HG03280 (cell line): ENCODE measurements around the gene SRL.

Source experiments
- ATAC-seq: cut with Tn5 transposase; IDR thresholded peaks from one replicate; pipeline ENCODE4 v1.9.1; 2021; ENCODE audit warnings: mild to moderate bottlenecking, moderate library complexity; ENCODE audit not compliant: unreplicated experiment

SRL gene

DNA sequence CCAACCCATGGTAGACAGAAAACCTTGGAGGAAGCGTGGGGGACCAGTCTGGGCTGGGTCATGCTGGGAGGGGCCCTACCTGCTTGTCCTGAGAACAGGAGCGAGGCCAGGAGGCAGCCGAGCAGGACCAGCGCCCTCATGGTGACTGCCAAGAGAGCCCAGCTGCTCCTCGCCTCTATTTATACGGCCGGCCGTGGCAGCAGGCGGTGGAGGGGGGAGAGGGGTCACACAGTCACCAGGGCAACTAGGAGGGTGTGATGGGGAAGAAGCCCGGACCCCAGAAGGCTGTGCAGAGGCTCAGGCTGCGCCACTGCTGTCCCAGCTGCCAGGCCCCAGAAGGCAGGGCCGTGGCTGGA, at the start of gene SRL:
SRL (minus strand) TSS at position 153 of the 356 bp plus-strand sequence; CDS start at position 140, 13 bp downstream.
- no peak for ATAC-seq

DNA sequence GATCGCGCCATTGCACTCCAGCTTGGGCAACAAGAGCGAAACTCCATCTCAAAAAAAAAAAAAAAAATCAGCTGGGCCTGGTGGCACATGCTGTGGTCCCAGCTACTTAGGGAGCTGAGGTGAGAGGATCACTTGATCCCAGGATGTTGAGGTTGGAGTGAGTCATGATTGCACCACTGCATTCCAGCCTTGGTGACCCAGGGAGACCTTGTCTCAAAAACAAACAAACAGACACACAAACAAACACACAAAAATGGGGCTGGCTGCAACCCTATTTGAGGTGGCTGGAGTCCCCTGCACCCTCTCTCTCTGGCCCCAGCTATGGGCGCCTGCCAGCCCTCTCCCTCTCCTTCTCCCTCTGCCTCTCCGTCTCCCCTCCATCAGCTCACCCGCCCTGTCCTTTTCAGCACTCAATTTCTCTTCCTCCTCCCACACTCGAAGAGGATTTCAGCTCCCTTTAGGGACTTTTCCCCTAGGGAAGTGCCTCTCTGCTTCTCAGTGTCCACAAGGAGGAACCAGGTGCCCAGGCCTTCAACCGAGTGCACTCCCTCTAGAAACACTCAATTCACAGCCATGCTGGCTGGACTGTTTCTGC, 48.5 kb upstream of the SRL start:
- ATAC-seq = no peak

DNA sequence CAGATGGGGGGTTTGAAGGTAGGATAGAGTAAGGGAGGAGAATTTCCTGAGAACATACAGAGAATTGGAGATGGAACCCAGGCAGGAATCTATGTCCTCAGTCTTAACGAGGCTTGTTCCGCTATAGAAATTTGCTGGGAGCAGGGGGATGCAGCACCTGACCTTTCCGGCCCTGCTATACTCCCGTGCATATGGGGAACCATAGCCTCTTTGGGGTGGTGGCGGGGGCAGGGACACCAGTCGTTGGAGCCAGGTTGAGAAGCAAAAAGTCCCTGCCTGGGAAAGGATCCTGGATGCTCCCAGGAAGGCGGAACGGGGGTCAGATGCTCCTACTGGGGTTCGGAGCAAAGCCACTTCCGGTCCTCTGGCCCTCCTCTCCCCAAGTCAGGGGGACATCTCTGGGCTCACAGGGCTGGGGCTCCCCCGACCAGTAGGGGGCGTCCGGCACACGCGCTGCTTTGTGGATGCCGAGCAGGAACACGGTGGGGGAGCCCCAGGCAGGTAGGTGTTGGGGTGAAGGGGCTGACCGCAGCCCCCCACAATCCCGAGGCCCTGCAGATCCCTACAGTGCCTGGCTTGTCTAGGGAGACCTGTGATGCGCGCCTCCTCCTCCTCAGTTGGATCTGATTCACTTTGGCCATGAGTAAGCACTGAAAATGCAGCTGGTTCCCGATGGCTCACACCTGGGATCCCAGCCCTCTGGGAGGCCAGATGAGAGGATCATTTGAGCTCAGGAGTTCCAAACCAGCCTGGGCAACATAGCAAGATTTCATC, 46.5 kb upstream of the SRL start:
- ATAC-seq = peak; percentile 83

DNA sequence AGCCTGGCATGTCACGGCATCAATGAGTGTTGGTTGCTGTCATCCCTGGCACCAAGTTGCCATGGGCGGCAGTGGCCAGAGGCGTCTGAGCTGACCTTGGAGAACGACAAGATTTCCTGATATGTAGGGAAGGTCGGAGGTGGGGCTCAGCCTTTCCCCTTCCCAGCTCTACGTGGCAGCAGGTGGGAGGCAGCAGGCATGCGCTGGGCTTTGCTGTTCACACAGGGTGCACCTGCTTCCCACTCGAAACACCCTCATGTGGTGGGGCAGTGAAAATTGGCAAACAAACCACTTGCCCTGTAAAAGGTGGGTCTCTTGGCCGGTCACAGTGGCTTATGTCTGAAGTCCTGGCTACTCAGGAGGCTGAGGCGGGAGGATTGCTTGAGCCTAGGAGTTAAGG, 43.3 kb upstream of the SRL start:
- no peak for ATAC-seq

DNA sequence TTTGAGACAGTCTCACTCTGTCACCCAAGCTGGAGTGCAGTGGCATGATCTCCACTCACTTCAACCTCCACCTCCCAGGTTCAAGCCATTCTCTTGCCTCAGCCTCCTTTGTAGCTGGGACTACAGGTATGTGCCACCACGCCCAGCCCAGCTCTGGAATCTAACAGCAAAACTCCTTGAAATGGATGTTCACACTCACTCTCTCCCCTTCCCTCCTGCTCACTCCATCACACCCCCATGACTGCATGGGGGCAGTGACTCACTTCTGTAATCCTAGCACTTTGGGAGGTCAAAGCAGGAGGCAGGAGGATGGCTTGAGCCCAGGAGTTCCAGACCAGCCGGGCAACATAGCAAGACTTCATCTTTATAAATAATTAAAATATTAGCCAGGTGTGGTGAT, 42.1 kb upstream of the SRL start:
- ATAC-seq = no peak

DNA sequence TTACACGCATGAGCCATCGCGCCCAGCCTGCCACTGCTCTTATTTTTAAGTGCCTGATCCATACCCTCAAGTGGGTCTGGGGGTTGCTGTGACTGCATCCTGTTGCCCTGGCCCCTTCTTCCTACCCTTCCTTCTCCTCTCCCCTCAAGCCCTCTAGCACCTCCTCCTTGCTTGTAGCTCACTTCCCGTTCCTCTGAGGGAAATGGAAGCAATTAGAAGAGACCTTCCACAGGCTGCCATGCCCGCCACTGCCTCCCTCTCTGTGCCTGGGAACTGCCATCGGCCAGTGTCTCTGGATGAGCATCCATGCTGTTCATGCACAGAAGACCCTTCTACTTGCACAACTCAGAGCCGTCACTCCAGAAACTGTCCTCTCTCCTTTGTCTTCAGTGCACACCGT, 41.6 kb upstream of the SRL start:
- no peak for ATAC-seq

DNA sequence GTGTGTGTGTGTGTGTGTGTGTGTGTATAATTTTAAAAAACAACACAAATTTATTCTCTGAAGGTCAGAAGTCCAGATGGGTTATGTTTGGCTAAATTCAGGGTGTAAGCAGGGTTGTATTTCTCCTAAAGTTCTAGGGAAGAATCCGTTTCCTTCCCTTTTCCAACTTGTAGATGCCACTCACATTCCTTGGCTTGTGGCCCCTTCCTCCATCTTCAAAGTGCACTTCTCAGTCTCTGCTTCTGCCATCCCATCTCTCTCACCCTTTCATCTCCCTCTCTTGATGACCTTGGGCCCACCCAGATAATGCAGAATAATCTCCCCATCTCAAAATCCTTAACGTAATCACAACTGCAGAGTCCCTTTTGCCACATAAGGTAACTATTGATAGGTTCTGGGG, 38.7 kb upstream of the SRL start:
- ATAC-seq = no peak

DNA sequence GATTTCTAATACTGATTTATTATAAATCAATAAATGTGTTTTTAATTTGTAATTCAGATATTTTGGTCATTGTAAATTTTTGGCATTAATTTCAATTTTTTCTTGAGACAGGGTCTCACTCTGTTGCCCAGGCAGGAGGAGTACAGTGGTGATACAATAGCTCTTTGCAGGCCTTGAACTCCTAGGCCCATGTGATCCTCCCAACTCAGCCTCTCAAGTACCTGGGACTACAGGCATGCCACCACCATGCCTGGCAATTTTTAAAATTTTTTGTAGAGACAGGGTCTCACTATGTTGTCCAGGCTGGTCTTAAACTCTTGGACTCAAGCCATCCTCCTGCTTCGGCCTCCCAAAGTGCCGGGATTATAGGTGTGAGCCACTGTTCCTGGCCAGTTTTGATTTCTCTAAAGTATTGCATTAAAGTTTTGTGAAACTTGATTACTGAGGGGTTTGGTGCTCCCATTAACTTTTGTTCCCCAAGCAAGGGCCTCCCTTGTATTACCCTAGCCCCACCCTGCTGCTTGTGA, 36.2 kb upstream of the SRL start:
- ATAC-seq = no peak

DNA sequence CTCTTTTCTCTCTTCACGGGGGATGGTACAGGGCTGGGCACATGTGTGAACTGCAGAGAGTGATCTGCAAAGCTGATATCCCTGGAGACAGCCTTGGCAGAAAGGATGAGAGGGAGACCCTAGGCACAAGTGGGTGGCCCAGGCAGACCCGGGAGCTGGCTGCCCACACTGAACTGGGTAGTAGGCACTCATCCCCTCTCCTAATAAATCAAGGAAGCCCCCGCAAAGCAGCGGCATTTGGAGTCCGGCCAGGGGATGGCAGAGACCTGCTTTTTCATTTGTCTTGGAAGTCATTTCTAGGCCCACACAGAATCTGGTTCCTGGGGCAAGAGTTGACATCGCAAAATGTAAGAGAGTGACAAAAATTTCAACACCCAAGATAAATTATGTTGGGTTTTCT, 34.0 kb upstream of the SRL start:
- ATAC-seq = no peak

DNA sequence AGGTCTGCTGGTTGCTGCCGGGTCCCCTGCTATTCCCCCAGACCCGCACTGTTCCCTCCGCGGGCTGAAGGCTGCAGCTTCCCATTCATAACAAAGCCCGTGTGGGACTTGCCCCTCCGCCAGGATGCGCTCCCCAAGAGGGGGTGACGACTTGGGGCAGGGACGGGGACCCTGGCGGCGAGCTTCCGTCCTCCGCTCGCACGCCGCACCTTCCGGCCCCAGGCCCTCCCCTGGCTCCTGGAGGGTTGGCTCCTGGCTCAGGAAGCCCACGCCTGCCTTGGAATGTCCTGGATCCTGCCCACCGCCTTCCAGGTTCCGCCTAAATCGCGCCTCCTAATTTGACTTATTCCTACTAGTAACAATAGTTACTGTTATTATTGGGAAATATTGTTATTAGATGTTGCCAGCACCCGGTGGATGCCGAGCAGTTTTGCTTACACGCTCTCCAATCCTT, 32.0 kb upstream of the SRL start:
- no peak for ATAC-seq

DNA sequence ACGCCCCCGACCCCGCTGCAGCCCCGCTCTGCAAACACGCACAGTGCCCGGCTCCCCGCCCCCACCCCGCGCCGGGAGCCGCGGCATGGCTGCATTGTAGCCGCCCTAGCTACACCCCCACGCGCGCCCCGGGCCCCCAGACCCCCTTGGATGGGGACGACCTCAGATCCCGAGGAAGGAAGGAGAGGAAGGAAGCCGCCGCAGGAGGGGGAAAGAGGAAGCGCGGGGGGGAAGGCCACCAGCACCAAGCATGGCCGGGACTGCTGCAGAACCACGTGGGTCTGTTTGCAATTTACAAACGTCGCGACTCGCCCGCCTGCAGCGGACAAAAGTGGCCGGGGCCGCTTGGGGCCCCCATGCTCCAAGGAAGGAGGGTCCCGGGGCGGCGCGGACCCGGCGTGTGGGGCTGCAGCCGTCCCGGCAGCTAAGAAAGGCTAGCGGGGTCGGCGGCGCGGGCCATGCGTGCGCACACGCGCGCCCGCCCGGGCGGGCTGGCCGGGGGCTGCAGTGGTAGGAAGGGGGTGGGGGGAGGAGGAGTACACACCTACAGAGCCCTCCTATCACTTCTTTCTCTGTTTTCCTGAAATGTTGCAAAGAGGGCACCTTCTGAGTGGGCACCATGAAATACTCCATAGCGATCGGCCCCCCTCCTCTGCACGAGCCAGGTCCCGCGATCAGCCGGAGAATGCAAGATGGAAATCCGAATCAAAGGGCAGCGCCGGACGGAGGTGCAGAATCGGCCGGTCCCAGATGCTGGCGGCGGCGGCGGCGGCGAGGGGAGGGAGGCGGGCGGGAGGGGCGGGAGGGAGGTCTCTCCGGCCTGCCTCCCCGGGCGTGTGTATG, 30.5 kb upstream of the SRL start:
- no peak for ATAC-seq

DNA sequence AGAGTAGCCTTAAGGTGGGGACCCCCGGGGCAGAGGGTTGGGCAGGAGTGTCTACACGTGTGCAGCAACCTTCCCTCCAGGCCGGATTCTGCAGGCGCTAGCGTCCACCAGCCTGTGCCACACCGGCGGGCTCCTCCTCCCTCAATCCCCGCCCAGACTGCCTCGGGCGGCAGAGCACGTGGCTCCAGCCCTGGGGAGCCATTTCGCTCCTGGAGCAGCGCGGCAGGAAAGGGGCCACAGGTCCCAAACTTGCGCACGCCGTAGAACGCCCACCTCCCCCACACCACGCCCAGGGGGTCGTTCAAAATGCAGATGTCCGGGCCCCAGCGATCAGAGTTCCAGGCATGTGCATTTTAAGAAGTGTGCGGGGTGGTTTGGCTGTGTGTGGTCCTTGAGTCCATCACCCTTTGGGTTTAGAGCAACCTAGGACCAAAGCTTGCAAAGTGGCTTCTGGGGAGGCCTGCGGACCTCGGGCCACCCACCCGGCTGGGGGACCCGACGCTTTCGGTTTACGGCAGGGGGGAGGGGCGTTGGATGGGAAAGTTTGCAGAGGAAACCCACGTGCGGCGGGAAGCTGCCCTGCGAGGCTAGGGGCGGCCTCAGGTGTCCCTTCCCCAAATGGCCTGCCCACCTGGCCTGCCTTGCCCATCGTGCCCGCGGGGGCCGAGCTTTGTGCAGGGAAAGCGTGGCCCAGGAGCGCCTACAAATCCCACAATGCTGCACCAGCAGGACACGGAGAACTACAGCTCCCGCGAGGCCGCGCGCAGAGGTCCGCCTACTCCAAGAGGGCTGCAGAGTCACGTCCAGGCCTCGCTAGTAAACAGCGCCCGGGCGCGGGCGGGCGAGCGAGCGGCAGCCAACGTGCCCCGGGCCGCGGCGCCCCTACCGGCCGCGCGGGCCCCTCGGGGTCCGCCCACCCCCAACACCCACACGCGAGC, 29.6 kb upstream of the SRL start:
- peak; percentile 71 for ATAC-seq

DNA sequence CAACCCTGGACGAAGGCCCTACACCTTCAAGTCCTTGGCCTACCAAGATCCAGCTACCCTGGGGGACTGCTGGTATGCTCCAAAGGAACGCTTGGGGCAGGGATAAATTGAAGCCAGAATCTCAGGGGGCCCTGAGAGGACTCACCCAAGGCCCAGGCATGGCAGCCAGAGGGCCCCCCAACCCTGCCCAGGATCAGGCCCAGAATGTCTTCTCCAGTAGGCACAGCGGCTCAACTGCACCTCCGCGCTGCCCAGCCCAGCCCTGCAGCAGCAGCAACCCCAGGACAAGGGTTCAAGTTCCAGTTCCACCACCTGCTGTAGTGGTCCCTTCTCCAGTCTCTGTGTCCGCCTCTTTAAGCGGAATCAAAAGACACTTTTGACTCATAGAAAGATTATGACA, 28.7 kb upstream of the SRL start:
- ATAC-seq = no peak

DNA sequence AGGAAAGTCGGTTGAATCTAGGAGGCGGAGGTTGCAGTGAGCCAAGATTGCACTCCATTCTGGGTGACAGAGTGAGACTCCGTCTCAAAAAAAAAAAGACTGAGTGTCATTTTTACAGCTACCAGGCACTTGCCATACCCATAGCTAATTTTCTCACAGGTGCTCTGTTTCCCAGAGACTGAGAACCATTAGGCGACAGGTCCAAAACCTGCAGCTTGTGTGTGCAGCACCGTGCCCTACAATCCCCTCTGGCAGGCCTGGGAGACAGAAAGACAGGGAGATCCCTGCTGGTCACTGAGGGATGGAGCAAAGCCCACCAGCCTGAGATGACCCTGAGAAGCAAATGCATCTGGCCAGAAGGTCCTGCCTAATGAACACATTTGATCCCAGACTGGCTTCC, 28.2 kb upstream of the SRL start:
- no peak for ATAC-seq

DNA sequence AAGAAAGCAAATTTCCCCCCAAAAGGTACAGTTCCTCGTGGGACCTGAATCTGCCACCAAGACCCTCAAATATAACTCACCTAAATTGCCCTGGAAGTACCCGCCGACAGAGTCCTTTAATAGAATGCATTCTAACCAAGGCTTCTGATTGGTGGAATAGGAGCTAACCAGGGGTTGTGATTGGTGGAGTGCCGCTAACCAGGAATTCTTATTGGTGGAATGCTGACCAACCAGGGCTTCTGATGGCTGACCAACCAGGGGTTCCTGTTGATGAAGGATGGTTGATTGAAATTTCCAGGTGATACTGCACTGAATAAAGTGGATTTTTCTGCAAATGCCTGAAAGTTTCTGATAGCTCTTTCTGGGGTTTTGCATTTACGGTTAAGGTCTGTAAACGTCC, 24.5 kb upstream of the SRL start:
- ATAC-seq = no peak

DNA sequence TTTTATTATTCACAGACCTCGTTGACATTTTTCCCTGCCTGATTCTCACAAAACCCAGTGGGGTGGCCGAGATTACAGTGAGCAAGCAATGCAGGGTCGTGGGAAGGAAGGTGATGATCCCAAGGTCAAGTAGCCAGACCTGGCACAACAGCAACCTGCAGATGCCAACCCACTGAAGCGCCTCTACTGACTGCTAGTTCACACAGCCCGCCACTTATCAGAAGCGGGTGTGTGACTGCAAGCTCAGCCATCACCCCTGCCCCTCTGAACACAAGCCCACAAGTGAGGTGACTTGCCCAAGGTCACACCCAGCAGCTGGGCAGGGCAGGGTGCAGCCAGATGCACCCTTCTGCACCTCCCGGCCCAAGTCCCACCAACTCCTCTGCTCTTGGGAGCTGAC, 23.8 kb upstream of the SRL start:
- no peak for ATAC-seq

DNA sequence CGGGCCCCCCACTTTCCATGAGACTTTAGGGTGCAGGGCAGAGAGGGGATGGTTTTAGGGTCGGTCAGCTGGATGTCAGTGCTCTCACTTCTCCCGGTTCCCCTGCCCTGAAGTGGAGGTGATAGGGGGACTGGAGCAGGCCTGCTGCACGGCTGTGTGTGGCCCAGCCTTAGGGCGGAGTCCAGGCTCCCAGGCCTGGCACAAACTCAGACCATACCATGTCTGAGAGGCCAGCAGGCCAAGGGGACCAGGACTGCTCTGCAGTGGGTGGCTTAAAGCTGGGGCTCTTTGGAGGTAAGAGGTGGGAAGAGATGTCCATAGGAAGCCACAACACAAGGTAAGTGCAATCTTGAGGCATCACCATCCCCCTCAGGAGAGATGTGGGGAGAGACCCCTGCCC, 22.7 kb upstream of the SRL start:
- no peak for ATAC-seq

DNA sequence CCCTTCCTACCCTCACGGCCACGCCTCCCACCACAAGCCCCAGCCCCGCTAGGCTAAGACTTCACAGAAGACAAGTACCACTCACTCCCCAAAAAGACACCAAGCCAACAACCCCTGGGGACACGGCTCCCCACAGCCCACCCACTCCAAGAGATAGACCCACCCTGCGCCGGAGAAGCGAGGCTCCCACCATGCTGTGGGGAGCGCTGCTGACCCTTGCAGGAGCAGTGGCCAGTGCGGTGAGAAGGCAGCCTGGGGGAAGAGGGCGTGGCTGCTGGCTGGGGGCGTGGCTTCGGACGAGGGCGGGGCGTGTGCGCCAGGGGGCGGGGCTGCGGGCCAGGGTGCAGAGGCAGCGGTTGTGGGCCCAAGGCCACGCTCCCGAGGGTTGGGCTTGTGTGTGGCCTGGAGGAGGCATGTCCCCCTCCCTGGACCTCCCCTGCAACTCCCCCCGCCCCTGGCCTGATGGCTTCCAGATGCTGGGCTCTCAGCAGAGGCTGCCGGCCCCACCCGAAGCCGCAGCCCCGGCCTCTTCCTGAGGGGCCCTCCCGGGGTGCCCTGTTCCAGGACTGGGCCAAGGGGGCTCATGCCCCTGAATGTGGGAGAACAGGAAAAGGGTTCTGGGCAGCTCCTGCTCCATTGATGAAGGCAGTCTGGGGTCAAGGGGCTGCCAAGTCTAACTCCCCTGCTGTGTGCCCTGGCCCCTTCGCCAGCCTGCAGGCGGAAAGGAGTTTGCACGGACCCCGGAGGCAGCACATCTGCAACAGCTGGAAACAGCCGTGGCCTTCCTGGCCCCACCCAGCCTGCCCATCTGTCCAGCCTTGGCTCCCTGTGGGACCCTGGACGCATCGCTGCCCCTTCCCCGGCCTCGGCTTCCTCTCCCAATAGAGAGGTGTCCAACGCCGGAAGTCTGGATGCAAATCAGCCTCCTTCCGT, 21.9 kb upstream of the SRL start:
- ATAC-seq = no peak

DNA sequence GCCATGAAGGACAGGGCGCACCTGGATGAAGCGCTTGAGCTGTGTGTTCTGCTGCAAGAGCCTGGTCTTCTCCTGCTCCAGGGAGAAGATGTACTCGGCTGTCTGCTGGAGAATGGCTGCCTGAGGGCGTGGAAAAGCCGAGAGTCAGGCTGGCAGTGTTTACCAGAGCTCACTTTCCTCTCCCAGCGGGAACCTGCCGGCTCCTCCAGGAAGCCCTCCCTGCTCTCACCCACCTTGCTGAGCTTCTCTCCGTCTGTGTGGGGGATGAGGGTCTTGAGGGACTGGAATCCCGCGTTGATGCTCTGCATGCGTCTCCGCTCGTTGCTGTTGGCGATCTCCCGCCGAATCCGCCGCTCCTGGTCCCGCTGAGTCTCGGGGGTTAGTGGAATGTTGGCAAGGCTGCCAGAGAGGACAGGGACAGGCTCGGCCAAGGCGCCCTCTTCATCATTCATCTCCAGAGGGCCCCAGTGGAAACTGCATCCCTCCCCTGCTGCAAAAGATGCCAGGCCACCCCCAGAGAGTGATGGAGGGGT, 20.5 kb upstream of the SRL start:
- ATAC-seq = no peak
